CD4-positive, alpha-beta memory T cell (primary cell): ENCODE results near the gene SBSN. TPM values are rescaled to one million over a fixed set of nuclear protein-coding genes. Genes with fewer than 3 reads are reported as not detected.

Source experiments
- CTCF ChIA-PET: fragments of 350-600 bp; sonication (Branson Sonifier 250); formaldehyde crosslinking; loops from one replicate; lab custom pipeline; 2021; ENCODE audit warnings: inconsistent platforms; ENCODE audit not compliant: partially characterized antibody; lab: Charles Lee
- POLR2A ChIA-PET: fragments of 350-600 bp; sonication (Branson Sonifier 250); formaldehyde crosslinking; loops from one replicate; lab custom pipeline; 2021; ENCODE audit not compliant: partially characterized antibody; lab: Charles Lee
- DNase-seq, 5 donors: peaks; one replicate each; pipeline versions ENCODE4 v3.0.0 to v3.0.0-alpha.2; 2020 to 2022; ENCODE audit warnings: mixed read lengths in 1 of 5
- H3K27ac ChIP-seq: one replicate; pipeline ENCODE4 v1.7.0; 2013; ENCODE audit warnings: low read depth, low read length
- H3K27me3 ChIP-seq: 2 replicates; pipeline ENCODE4 v1.7.0; 2013; ENCODE audit warnings: mild to moderate bottlenecking, low read length, moderate library complexity; ENCODE audit not compliant: insufficient read depth
- H3K36me3 ChIP-seq: 2 replicates; pipeline ENCODE4 v1.7.0; 2013; ENCODE audit warnings: mild to moderate bottlenecking, low read length, moderate library complexity; ENCODE audit not compliant: insufficient read depth
- H3K4me1 ChIP-seq: 2 replicates; pipeline ENCODE4 v1.7.0; 2013; ENCODE audit warnings: mild to moderate bottlenecking, low read length, moderate library complexity; ENCODE audit not compliant: insufficient read depth
- H3K4me3 ChIP-seq, 2 donors: one replicate each; pipeline ENCODE4 v1.7.0; 2013; ENCODE audit warnings: low read length in 2 of 2, mild to moderate bottlenecking in 1 of 2
- H3K9me3 ChIP-seq, 2 donors: one replicate each; pipeline ENCODE4 v1.7.0; 2013; ENCODE audit warnings: low read length in 2 of 2, control low read depth in 1 of 2; ENCODE audit not compliant: control insufficient read depth in 1 of 2
- H3K27ac Mint-ChIP-seq, 7 donors: one replicate each; pipeline ENCODE4 v1.8.0; 2020 to 2021; ENCODE audit warnings: mixed read lengths in 7 of 7, mild to moderate bottlenecking in 6 of 7, inconsistent platforms in 3 of 7, moderate library complexity in 3 of 7
- H3K27me3 Mint-ChIP-seq, 2 donors: one replicate each; pipeline ENCODE4 v1.8.0; 2020 to 2021; ENCODE audit warnings: mixed read lengths in 2 of 2
- H3K36me3 Mint-ChIP-seq, 2 donors: one replicate each; pipeline ENCODE4 v1.8.0; 2020 to 2021; ENCODE audit warnings: mixed read lengths in 2 of 2, inconsistent platforms in 1 of 2, mild to moderate bottlenecking in 1 of 2
- H3K4me1 Mint-ChIP-seq, 4 donors: one replicate each; pipeline ENCODE4 v1.8.0; 2020 to 2021; ENCODE audit warnings: mixed read lengths in 4 of 4, mild to moderate bottlenecking in 1 of 4
- H3K4me3 Mint-ChIP-seq, 8 donors: one replicate each; pipeline ENCODE4 v1.8.0; 2020 to 2021; ENCODE audit warnings: mixed read lengths in 8 of 8, mild to moderate bottlenecking in 7 of 8, moderate library complexity in 6 of 8, inconsistent platforms in 3 of 8
- H3K9me3 Mint-ChIP-seq, 8 donors: one replicate each; pipeline ENCODE4 v1.8.0; 2020 to 2021; ENCODE audit warnings: mixed read lengths in 8 of 8, mild to moderate bottlenecking in 5 of 8, inconsistent platforms in 3 of 8, moderate library complexity in 1 of 8
- intact Hi-C: fragments of 100-400 bp; cut with micrococcal nuclease; formaldehyde crosslinking; loops from one replicate; pipeline ENCODE4 v1.15.1; 2023
- polyA plus RNA-seq, 2 donors: library from polyadenylated mRNA; unstranded; fragments of 300-500 nt; fragmentation: Illumina TruSeq; gene quantifications; one replicate each; pipeline ENCODE4 v1.2.3, GENCODE V29; 2021
- total RNA-seq, 2 experiments: library from RNA; stranded (reverse); gene quantifications; one replicate each; pipeline ENCODE4 v1.2.3, GENCODE V29; 2021

The SBSN gene
- total and polyA plus RNA-seq, 4 experiments from 2014 or later: not detected

- peaks cover 0 to 2% (median 0%) of the 10 kb centered on the region in 8 donors for H3K9me3 Mint-ChIP-seq
- H3K27ac ChIP-seq: no peak overlapping the region
- peaks cover 11 to 24% (median 16%) of the 10 kb centered on the region in 4 donors for H3K4me1 Mint-ChIP-seq
- peaks cover 4% of the 10 kb centered on the region in 2 donors for H3K27me3 Mint-ChIP-seq
- no peak overlapping the region for H3K4me3 Mint-ChIP-seq
- intact Hi-C loops: no loop called here
- peaks cover 3 to 4% of the 10 kb centered on the region in 2 donors for H3K36me3 Mint-ChIP-seq
- no peaks in the 10 kb centered on the region for H3K9me3 ChIP-seq
- peak overlapping the region in 2 of 7 donors; percentile 11 to 51 for H3K27ac Mint-ChIP-seq
- ChIA-PET POLR2A (no interaction called here), CTCF (no interaction called here)
- H3K36me3 ChIP-seq: no peaks in the 10 kb centered on the region
- DNase-seq: no peak
- H3K27me3 ChIP-seq: no peaks in the 10 kb centered on the region
- H3K4me1 ChIP-seq: peaks cover 7% of the 10 kb centered on the region
- no peak overlapping the region for H3K4me3 ChIP-seq
These were observed 25.4 kb upstream of the SBSN start for GRCh38 chr19:35553385-35554000.

DNA sequence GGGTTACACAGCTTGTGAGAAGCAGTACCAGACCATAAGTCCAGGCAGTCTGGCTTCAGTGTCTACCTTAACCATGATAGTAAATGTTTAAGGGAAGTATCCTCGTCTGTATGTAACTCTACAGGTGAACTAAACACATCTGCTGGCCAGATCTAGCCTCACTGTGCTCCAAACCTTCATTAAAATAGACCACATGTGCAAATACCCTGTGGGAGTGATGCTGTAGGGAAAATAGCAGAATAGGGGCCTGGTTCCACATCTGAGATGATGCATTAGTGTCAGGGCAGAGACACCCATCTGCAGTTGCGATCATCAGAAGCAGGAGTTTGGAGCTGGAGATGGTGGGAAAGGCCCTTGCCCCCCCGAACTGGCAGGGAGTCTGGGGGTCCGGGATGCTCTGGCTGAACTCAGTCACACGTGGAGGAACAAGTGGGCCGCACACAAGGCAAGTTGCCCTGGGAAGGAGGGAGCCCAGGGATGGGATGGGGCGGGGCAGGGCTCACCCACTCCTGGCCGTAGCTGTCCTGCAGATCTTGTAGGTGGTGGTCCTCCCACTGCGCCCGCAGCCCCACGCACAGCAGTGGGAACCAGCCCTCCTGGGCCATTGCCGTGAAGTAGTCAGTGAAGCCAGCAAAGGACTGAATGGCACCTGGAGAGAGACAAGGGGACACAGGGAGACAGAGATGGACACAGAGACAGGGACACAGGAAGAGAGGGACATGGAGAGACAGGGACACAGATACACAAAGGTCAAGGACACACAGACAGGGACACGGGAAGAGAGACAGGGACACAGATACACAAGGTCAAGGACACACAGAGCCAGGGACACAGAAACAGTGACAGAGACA lies 24.6 kb upstream of the SBSN start:
- ChIA-PET CTCF (interaction anchor here (0.5 kb wide), 1 partner anchor 449 kb away, joined by 4 read pairs; no protein-coding TSS in a partner anchor), POLR2A (no interaction called here)
- DNase-seq: no peak
- H3K27me3 ChIP-seq: no peaks in the 10 kb centered on the region
- Mint-ChIP-seq H3K27me3 (peaks cover 2% of the 10 kb centered on the region in 2 donors), H3K36me3 (peaks cover 3 to 4% of the 10 kb centered on the region in 2 donors), H3K4me3 (no peak overlapping the region), H3K27ac (peak overlapping the region in 2 of 7 donors; percentile 39 to 51), H3K4me1 (peaks cover 12 to 26% (median 18%) of the 10 kb centered on the region in 4 donors), H3K9me3 (peaks cover 0 to 2% (median 0%) of the 10 kb centered on the region in 8 donors)
- no peaks in the 10 kb centered on the region for H3K9me3 ChIP-seq
- no peaks in the 10 kb centered on the region for H3K36me3 ChIP-seq
- intact Hi-C loops: no loop called here
- H3K4me3 ChIP-seq: no peak overlapping the region
- peaks cover under 1% of the 10 kb centered on the region for H3K4me1 ChIP-seq
- no peak overlapping the region for H3K27ac ChIP-seq

GRCh38 chr19:35551091-35551810 lies 23.1 kb upstream of the SBSN start:
- DNase-seq: no peak
- POLR2A ChIA-PET: no interaction called here
- Histone ChIP-seq H3K27ac (no peak overlapping the region), H3K9me3 (no peaks in the 10 kb centered on the region), H3K27me3 (no peaks in the 10 kb centered on the region), H3K4me3 (no peak overlapping the region), H3K4me1 (peaks cover 11% of the 10 kb centered on the region), H3K36me3 (no peaks in the 10 kb centered on the region)
- Mint-ChIP-seq H3K4me1 (peaks cover 16 to 33% (median 24%) of the 10 kb centered on the region in 4 donors), H3K9me3 (peaks cover 0 to 2% (median 0%) of the 10 kb centered on the region in 8 donors), H3K27me3 (peaks cover 0 to 2% of the 10 kb centered on the region in 2 donors), H3K36me3 (peaks cover 3 to 5% of the 10 kb centered on the region in 2 donors), H3K27ac (peak overlapping the region in 1 of 7 donors; percentile 41), H3K4me3 (no peak overlapping the region)
- CTCF ChIA-PET: interaction anchor here (1.7 kb wide), 1 partner anchor 41 kb away, joined by 4 read pairs; no protein-coding TSS in a partner anchor
- intact Hi-C loops: no loop called here

GRCh38 chr19:35549879-35550523 lies 21.9 kb upstream of the SBSN start:
- no peaks in the 10 kb centered on the region for H3K27me3 Mint-ChIP-seq
- POLR2A ChIA-PET: no interaction called here
- H3K9me3 ChIP-seq: no peaks in the 10 kb centered on the region
- peaks cover 18 to 36% (median 26%) of the 10 kb centered on the region in 4 donors for H3K4me1 Mint-ChIP-seq
- no peak overlapping the region for H3K4me3 ChIP-seq
- no peak overlapping the region for H3K4me3 Mint-ChIP-seq
- peaks cover 16% of the 10 kb centered on the region for H3K4me1 ChIP-seq
- DNase-seq: no peak
- CTCF ChIA-PET: interaction anchor here (1.0 to 2.9 kb wide), 11 partner anchors 7 to 142 kb away, joined by 3 to 13 read pairs (median 4); no protein-coding TSS in a partner anchor
- no peak overlapping the region for H3K27ac ChIP-seq
- intact Hi-C loops: loop anchor here (1.0 to 5.0 kb wide), 3 partner anchors 77 to 167 kb away; partner anchors contain the start of genes COX6B1 and RBM42
- peaks cover 3 to 7% of the 10 kb centered on the region in 2 donors for H3K36me3 Mint-ChIP-seq
- H3K9me3 Mint-ChIP-seq: no peaks in the 10 kb centered on the region
- H3K36me3 ChIP-seq: no peaks in the 10 kb centered on the region
- H3K27ac Mint-ChIP-seq: peak overlapping the region in 1 of 7 donors; percentile 19
- H3K27me3 ChIP-seq: no peaks in the 10 kb centered on the region

DNA sequence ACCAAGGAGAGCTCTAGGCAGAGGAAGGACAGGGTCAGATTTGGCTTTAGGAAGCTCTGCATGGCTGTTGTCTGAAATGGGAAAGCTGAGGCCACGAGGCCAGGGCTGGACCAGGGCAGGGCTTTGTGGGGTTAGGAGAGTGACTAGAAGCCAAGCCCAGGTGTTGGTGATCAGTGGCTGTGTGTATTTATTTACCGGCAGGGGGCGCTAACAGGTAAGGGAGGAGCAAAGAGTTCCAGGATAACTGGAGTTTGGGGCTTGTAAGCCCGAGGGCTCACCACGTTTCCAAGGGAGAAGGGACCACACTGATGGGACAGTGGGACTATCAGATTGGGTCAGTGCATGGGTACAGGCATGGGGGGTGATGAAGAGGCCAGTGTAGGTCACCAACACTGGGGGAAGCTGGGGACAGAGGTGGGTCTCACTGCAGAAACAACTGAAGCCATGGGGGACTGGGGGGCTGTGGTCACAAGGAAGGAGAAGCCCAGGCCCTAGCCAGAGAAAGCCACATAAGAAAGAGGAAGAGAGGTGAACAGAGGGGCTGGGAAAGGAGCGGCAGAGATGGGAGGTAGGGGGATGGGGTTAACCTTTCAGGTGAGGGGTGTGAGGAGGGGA lies 21.2 kb upstream of the SBSN start:
- POLR2A ChIA-PET: interaction anchor here (0.7 to 2.5 kb wide), 3 partner anchors 61 to 153 kb away, joined by 3 to 6 read pairs (median 4); no protein-coding TSS in a partner anchor
- no peaks in the 10 kb centered on the region for H3K27me3 Mint-ChIP-seq
- Histone ChIP-seq H3K36me3 (no peaks in the 10 kb centered on the region), H3K9me3 (no peaks in the 10 kb centered on the region), H3K4me3 (no peak overlapping the region), H3K27ac (no peak overlapping the region), H3K27me3 (no peaks in the 10 kb centered on the region), H3K4me1 (peaks cover 23% of the 10 kb centered on the region)
- H3K4me1 Mint-ChIP-seq: peaks cover 23 to 43% (median 32%) of the 10 kb centered on the region in 4 donors
- H3K36me3 Mint-ChIP-seq: peaks cover 3 to 9% of the 10 kb centered on the region in 2 donors
- intact Hi-C loops: loop anchor here (1.0 to 5.0 kb wide), 3 partner anchors 78 to 168 kb away; partner anchors contain the start of genes COX6B1 and RBM42
- H3K4me3 Mint-ChIP-seq: peak overlapping the region in 6 of 8 donors; percentile 14 to 67 (median 32)
- H3K27ac Mint-ChIP-seq: peak overlapping the region in 6 of 7 donors; percentile 39 to 82 (median 61)
- H3K9me3 Mint-ChIP-seq: no peaks in the 10 kb centered on the region
- CTCF ChIA-PET: interaction anchor here (1.0 to 2.9 kb wide), 19 partner anchors 8 to 270 kb away, joined by 3 to 13 read pairs (median 5); partner anchors contain the start of genes COX6B1 and HAUS5
- peak; percentile 62 to 68 (median 65) for DNase-seq

- Mint-ChIP-seq H3K27me3 (no peaks in the 10 kb centered on the region), H3K27ac (peak overlapping the region; percentile 61 to 92 (median 84)), H3K9me3 (no peaks in the 10 kb centered on the region), H3K4me3 (peak overlapping the region; percentile 82 to 92 (median 87)), H3K4me1 (peaks cover 23 to 46% (median 33%) of the 10 kb centered on the region in 4 donors), H3K36me3 (peaks cover 3 to 9% of the 10 kb centered on the region in 2 donors)
- DNase-seq: no peak
- POLR2A ChIA-PET: no interaction called here
- H3K27ac ChIP-seq: no peak overlapping the region
- peak overlapping the region in 1 of 2 donors; percentile 84 for H3K4me3 ChIP-seq
- no peaks in the 10 kb centered on the region for H3K27me3 ChIP-seq
- intact Hi-C loops: loop anchor here (5.0 kb wide), 2 partner anchors 81 to 101 kb away; partner anchors contain the start of genes COX6B1 and RBM42
- H3K9me3 ChIP-seq: no peaks in the 10 kb centered on the region
- CTCF ChIA-PET: no interaction called here
- peaks cover 24% of the 10 kb centered on the region for H3K4me1 ChIP-seq
- no peaks in the 10 kb centered on the region for H3K36me3 ChIP-seq
These were observed 18.4 kb upstream of the SBSN start for GRCh38 chr19:35546532-35546931.
